Fibroblast of lung (primary cell): ENCODE results near the gene DDN. TPM values are rescaled to one million over a fixed set of nuclear protein-coding genes. Genes with fewer than 3 reads are reported as not detected.

Experiments
- DNase-seq, 2 donors: peaks; one replicate each; pipeline versions ENCODE4 v3.0.0 to v3.0.0-alpha.2; 2010; ENCODE audit warnings: low read depth in 2 of 2
- H2AFZ ChIP-seq: 2 replicates; pipeline ENCODE4 v1.5.1; 2012; ENCODE audit warnings: low read length, control low read depth, inconsistent platforms
- H3K27ac ChIP-seq: 2 replicates; pipeline ENCODE4 v1.5.1; 2011; ENCODE audit warnings: low read length, control low read depth; ENCODE audit not compliant: insufficient read depth
- H3K27me3 ChIP-seq: 2 replicates; pipeline ENCODE4 v1.5.1; 2011; ENCODE audit warnings: mild to moderate bottlenecking, low read length; ENCODE audit not compliant: control insufficient read depth, insufficient read depth
- H3K36me3 ChIP-seq: 2 replicates; pipeline ENCODE4 v1.5.1; 2011; ENCODE audit warnings: low read length; ENCODE audit not compliant: control insufficient read depth, insufficient read depth
- H3K4me1 ChIP-seq: 2 replicates; pipeline ENCODE4 v1.5.1; 2011; ENCODE audit warnings: low read length; ENCODE audit not compliant: control insufficient read depth, insufficient read depth; ENCODE audit errors: extremely low read depth
- H3K4me2 ChIP-seq: 2 replicates; pipeline ENCODE4 v1.5.1; 2011; ENCODE audit warnings: low read length, control low read depth; ENCODE audit not compliant: insufficient read depth; ENCODE audit errors: extremely low read depth
- H3K4me3 ChIP-seq, 4 experiments: fragments of 200-600 bp in 1 of 4; sonication (generic) in 1 of 4; replicated peaks in 1 of 4; 2 replicates each; pipeline ENCODE4 v1.5.1; 2011 to 2016; ENCODE audit warnings: low read length in 4 of 4, low read depth in 3 of 4, mild to moderate bottlenecking in 3 of 4, control low read depth in 2 of 4, inconsistent platforms in 1 of 4, mixed read lengths in 1 of 4; ENCODE audit not compliant: insufficient read depth in 1 of 4; ENCODE audit errors: control extremely low read depth in 1 of 4
- H3K79me2 ChIP-seq: 2 replicates; pipeline ENCODE4 v1.5.1; 2012; ENCODE audit warnings: mild to moderate bottlenecking, low read length, inconsistent platforms; ENCODE audit not compliant: control insufficient read depth, insufficient read depth
- H3K9ac ChIP-seq: 2 replicates; pipeline ENCODE4 v1.5.1; 2011; ENCODE audit warnings: mild to moderate bottlenecking, low read length, control low read depth; ENCODE audit not compliant: insufficient read depth
- H3K9me3 ChIP-seq: 2 replicates; pipeline ENCODE4 v1.5.1; 2012; ENCODE audit warnings: low read depth, low read length; ENCODE audit not compliant: control insufficient read depth, insufficient read depth
- H4K20me1 ChIP-seq: 2 replicates; pipeline ENCODE4 v1.5.1; 2011; ENCODE audit warnings: low read length; ENCODE audit not compliant: control insufficient read depth, insufficient read depth; ENCODE audit errors: extremely low read depth
- EZH2 ChIP-seq: IDR thresholded peaks from 2 replicates; pipeline ENCODE4 v1.5.1; 2012; ENCODE audit warnings: low read length, control low read depth, mild to moderate bottlenecking; ENCODE audit errors: missing control alignments
- polyA plus RNA-seq, 2 donors: library from polyadenylated mRNA; depleted of rRNA in 1 of 2; stranded (reverse) in 1 of 2; unstranded in 1 of 2; fragments of >200 nt; gene quantifications; 2 replicates each; pipeline ENCODE4 v1.2.1, GENCODE V29; 2011 to 2012; ENCODE audit warnings: missing spikeins in 1 of 2
- total RNA-seq: library from RNA; depleted of rRNA; stranded (reverse); fragments of >200 nt; gene quantifications from 2 replicates; pipeline ENCODE4 v1.2.1, GENCODE V29; 2014
- TF ChIP-seq, protein P1 (sequence below), 2 donors: IDR thresholded peaks in 1 of 2; conservative IDR thresholded peaks in 1 of 2; 1 replicate in 1 of 2; 2 replicates in 1 of 2; pipeline ENCODE4 v1.5.1; 2011 to 2012; ENCODE audit warnings: low read length in 2 of 2, control low read depth in 1 of 2, inconsistent platforms in 1 of 2, low read depth in 1 of 2, mild to moderate bottlenecking in 1 of 2

Gene DDN
- total and polyA plus RNA-seq, 2 donors (not counting 1 experiment from before 2014, with no cell fraction given), result under 0.01 to 0.09 TPM

DNA sequence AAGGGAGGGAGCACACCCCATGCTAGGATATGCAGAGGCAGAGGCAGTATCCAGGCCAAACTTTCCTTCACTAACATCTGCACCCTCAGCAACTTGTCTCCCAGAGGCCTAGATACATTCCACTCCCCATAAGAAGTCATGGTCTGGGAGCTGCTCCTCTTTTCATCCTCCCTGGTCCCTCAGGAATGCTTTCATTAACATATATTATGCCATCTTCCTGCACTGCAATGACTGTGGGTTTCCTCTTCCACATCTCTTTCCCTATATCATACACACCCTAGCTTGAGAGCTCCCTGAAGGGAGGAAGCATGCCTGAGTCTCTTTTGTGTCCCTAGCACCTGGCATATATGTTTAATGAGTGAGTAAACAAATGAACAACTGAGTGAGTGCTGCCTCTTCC is 8.6 kb downstream of the DDN start:
- H3K4me3 ChIP-seq, result no peak overlapping the region
- TF ChIP-seq EZH2, result no peak
- TF ChIP-seq, protein P1, sequence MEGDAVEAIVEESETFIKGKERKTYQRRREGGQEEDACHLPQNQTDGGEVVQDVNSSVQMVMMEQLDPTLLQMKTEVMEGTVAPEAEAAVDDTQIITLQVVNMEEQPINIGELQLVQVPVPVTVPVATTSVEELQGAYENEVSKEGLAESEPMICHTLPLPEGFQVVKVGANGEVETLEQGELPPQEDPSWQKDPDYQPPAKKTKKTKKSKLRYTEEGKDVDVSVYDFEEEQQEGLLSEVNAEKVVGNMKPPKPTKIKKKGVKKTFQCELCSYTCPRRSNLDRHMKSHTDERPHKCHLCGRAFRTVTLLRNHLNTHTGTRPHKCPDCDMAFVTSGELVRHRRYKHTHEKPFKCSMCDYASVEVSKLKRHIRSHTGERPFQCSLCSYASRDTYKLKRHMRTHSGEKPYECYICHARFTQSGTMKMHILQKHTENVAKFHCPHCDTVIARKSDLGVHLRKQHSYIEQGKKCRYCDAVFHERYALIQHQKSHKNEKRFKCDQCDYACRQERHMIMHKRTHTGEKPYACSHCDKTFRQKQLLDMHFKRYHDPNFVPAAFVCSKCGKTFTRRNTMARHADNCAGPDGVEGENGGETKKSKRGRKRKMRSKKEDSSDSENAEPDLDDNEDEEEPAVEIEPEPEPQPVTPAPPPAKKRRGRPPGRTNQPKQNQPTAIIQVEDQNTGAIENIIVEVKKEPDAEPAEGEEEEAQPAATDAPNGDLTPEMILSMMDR (conservative IDR thresholded peaks at IDR 0.05 in 1 of 2, IDR thresholded peaks at IDR 0.05 in 1 of 2; ENCODE audit: low read depth in 1 of 2, low read length in 2 of 2), result no peak
- DNase-seq, result no peak
- no peaks in the 10 kb centered on the region for H4K20me1 ChIP-seq
- H3K79me2 ChIP-seq, result no peaks in the 10 kb centered on the region
- no peaks in the 10 kb centered on the region for H3K9me3 ChIP-seq
- H3K9ac ChIP-seq, result no peak overlapping the region
- H3K27me3 ChIP-seq, result peaks cover 35% of the 10 kb centered on the region
- no peaks in the 10 kb centered on the region for H3K4me1 ChIP-seq
- no peak overlapping the region for H3K27ac ChIP-seq
- H2AFZ ChIP-seq, result no peak overlapping the region
- no peaks in the 10 kb centered on the region for H3K36me3 ChIP-seq
- H3K4me2 ChIP-seq, result no peak overlapping the region

DNA sequence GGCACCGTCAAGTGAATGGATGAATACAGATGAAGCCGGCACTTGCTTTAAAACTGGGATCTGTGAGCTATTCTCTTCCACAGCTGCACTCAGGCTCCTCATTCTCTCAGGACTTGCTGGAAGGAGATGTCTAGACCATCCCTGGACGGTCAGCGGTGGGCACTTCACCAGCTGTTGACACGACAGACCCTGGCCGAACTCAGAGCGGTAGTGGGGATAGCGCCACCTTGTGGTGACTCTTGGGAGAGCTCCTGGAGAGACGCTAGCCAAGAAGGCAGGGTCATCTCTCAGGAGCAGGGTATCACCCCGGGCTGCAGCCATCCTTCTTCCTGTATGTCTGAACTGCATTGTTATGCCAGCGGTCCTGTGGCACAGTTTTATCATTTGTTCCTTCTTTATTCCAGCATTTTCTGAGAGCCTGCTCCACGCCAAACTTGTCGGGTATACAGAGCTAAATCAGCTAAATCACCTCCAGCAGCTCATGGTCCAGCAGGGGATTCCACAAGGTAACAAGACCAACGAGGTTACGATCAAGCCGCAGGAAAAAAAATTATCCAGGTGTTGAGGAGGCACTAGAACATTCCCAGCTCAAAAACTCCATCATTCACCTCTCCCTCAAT is 11.0 kb downstream of the DDN start:
- H3K4me3 ChIP-seq, result no peak overlapping the region
- TF ChIP-seq EZH2, result peak; percentile 1
- TF ChIP-seq, protein P1 (conservative IDR thresholded peaks at IDR 0.05 in 1 of 2, IDR thresholded peaks at IDR 0.05 in 1 of 2; ENCODE audit: low read depth in 1 of 2, low read length in 2 of 2), result peak; percentile 63 to 89
- no peaks in the 10 kb centered on the region for H3K36me3 ChIP-seq
- no peaks in the 10 kb centered on the region for H3K4me1 ChIP-seq
- H3K9ac ChIP-seq, result no peak overlapping the region
- H3K27ac ChIP-seq, result no peak overlapping the region
- no peaks in the 10 kb centered on the region for H3K9me3 ChIP-seq
- DNase-seq, result peak in 1 of 2 donors; percentile 49
- no peak overlapping the region for H3K4me2 ChIP-seq
- peaks cover 51% of the 10 kb centered on the region for H3K27me3 ChIP-seq
- no peaks in the 10 kb centered on the region for H3K79me2 ChIP-seq
- H4K20me1 ChIP-seq, result no peaks in the 10 kb centered on the region
- H2AFZ ChIP-seq, result no peak overlapping the region

DNA sequence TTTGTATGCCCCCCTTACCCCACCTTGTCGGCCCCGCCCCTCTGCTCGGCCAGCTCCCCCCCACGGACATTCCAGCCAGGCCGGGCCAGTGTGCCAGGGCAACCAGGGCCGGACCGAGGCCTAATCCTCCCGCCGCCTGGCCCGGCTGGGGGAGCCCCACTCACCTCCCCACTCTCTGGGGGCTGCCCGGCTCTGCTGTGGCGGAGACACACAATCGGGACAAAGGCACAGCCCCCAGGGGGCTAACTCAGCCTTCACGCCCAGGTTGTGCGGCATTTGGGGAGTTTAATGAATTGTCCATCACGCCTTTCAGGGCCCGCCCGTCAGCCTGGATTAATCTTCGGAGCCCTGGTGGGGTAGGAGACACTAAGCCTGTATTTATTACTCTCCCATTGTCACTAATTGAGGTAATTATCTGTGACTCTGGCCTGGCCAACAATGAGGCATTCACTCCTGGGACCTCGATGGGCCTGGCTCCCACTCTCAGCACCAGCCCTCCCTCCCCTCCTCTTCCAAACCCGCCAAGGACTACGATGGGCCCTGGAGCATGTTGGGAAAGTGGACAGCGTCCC is 12.4 kb downstream of the DDN start:
- H3K36me3 ChIP-seq, result no peaks in the 10 kb centered on the region
- no peak overlapping the region for H3K27ac ChIP-seq
- TF ChIP-seq, protein P1 (conservative IDR thresholded peaks at IDR 0.05 in 1 of 2, IDR thresholded peaks at IDR 0.05 in 1 of 2; ENCODE audit: low read depth in 1 of 2, low read length in 2 of 2), result no peak
- TF ChIP-seq EZH2, result no peak
- H3K79me2 ChIP-seq, result no peaks in the 10 kb centered on the region
- no peak overlapping the region for H2AFZ ChIP-seq
- H3K9ac ChIP-seq, result no peak overlapping the region
- no peaks in the 10 kb centered on the region for H3K4me1 ChIP-seq
- no peak overlapping the region for H3K4me3 ChIP-seq
- no peak for DNase-seq
- no peak overlapping the region for H3K4me2 ChIP-seq
- H3K9me3 ChIP-seq, result no peaks in the 10 kb centered on the region
- no peaks in the 10 kb centered on the region for H4K20me1 ChIP-seq
- H3K27me3 ChIP-seq, result peaks cover 60% of the 10 kb centered on the region
